Activated CD4-positive, alpha-beta T cell treated with anti-CD3 and anti-CD28 coated beads, Interleukin-2, amount 10 ng/mL, durations not matched to agents 7 days and 5 days (primary cell): ENCODE results near the gene UCK1. TPM values are rescaled to one million over a fixed set of nuclear protein-coding genes. Genes with fewer than 3 reads are reported as not detected.

ENCODE experiments used
- CTCF ChIA-PET: fragments of 350-600 bp; sonication (Branson Sonifier 250); formaldehyde crosslinking; loops from one replicate; lab custom pipeline; 2021; ENCODE audit warnings: antibody characterized with exemption; lab: Charles Lee
- POLR2A ChIA-PET: fragments of 350-600 bp; sonication (Branson Sonifier 250); formaldehyde crosslinking; loops from one replicate; lab custom pipeline; 2021; ENCODE audit warnings: antibody characterized with exemption; lab: Charles Lee
- DNase-seq: peaks from one replicate; pipeline ENCODE4 v3.0.0-alpha.2; 2020
- H3K27ac Mint-ChIP-seq: one replicate; pipeline ENCODE4 v1.8.0; 2021; ENCODE audit warnings: mild to moderate bottlenecking, moderate library complexity, mixed read lengths
- H3K27me3 Mint-ChIP-seq: one replicate; pipeline ENCODE4 v1.8.0; 2021; ENCODE audit warnings: mixed read lengths
- H3K36me3 Mint-ChIP-seq: one replicate; pipeline ENCODE4 v1.8.0; 2021; ENCODE audit warnings: low read depth, mixed read lengths
- H3K4me1 Mint-ChIP-seq: one replicate; pipeline ENCODE4 v1.8.0; 2021; ENCODE audit warnings: mixed read lengths
- H3K4me3 Mint-ChIP-seq: one replicate; pipeline ENCODE4 v1.8.0; 2021; ENCODE audit warnings: mild to moderate bottlenecking, moderate library complexity, mixed read lengths
- H3K9me3 Mint-ChIP-seq: one replicate; pipeline ENCODE4 v1.8.0; 2021; ENCODE audit warnings: mixed read lengths
- total RNA-seq, 2 experiments: library from RNA; stranded (reverse); gene quantifications; one replicate each; pipeline ENCODE4 v1.2.3, GENCODE V29; 2021

Gene UCK1
- total RNA-seq, 2 experiments from 2014 or later, result 35.9 to 39.5 TPM

DNA sequence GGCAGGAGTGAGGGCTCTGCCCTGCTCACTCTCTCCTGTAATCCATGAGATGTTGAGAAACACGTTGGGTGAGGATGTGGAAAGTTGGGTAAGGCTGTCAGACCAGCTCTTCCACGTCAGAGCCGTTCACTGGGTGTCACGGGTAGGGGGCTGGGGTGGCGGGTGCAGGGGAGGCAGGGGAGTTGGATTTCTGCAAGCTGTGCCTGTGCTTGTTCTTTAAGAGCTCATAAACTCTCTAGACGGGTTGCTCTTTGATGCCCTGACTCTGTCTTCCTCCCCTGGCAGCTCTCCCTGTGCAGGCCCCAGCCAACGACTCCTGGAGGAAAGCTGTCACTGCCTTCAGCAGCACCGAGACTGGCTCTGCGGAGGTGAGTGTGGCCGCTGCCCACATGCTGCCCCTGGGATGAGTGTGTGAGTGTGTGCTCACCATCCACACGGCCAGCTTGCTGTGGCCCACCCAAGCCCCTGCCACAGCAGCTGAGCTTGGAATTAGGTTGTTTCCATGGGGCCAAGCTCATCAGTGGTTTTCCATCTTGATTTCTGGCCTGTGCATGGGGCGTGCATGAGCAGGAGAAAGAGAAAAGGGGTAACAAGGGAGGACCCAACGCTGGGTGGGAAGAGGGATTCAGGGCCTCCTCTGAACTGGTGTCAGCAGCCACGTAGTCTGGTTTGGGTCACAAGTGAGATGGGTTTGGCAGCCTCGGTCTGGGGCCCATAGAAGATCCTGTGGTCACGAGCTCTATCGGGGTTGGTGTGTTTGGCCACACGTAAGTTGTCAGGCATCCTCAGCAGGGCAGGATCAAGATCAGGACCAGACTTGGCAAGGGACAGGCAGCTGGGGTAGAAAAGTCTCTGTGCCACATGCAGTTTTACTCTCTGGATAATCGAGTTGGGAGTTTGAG is 49.4 kb downstream of the UCK1 start:
- ChIA-PET POLR2A (no interaction called here), CTCF (interaction anchor here (0.6 to 1.6 kb wide), 6 partner anchors 19 to 758 kb away, joined by 3 to 6 read pairs (median 3); no protein-coding TSS in a partner anchor)
- Mint-ChIP-seq H3K27me3 (no peaks in the 10 kb centered on the region), H3K27ac (no peak overlapping the region), H3K9me3 (no peaks in the 10 kb centered on the region), H3K36me3 (peaks cover 63% of the 10 kb centered on the region), H3K4me3 (no peak overlapping the region), H3K4me1 (peaks cover 2% of the 10 kb centered on the region)
- DNase-seq, result no peak

DNA sequence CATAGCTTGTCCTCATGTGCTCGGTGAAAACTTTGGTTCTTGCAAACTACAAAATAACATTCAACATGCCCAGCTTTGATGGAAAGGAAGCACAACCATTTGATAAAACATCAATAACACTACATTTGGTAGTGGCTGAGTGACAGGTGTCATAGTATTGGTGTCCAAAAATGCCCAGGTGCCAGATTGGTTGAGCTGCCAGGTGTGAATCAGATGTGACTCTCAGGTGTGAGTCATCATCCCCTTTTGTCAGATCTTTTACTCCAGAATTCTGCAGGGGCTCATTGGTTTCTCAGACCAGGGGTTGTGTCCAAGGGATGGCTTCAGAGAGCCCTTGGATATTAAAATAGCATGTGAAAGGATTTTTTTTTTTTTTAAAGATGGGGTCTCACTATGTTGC is 50.8 kb downstream of the UCK1 start:
- DNase-seq, result no peak
- ChIA-PET CTCF (interaction anchor here (0.6 to 2.2 kb wide), 3 partner anchors 52 to 158 kb away, joined by 3 to 7 read pairs (median 3); no protein-coding TSS in a partner anchor), POLR2A (no interaction called here)
- Mint-ChIP-seq H3K27me3 (no peaks in the 10 kb centered on the region), H3K36me3 (peaks cover 65% of the 10 kb centered on the region), H3K4me1 (peaks cover 2% of the 10 kb centered on the region), H3K9me3 (no peaks in the 10 kb centered on the region), H3K4me3 (no peak overlapping the region), H3K27ac (peak overlapping the region; percentile 57)

- Mint-ChIP-seq H3K4me3 (no peak overlapping the region), H3K27ac (no peak overlapping the region), H3K9me3 (no peaks in the 10 kb centered on the region), H3K4me1 (peaks cover 3% of the 10 kb centered on the region), H3K36me3 (peaks cover 67% of the 10 kb centered on the region), H3K27me3 (no peaks in the 10 kb centered on the region)
- CTCF ChIA-PET, result interaction anchor here (2.2 kb wide), 1 partner anchor 129 kb away, joined by 7 read pairs; no protein-coding TSS in a partner anchor
- POLR2A ChIA-PET, result interaction anchor here (0.7 kb wide), 1 partner anchor 1264 kb away, joined by 4 read pairs; no protein-coding TSS in a partner anchor
- no peak for DNase-seq
Measured at GRCh38 chr9:131478911-131479310, 52.2 kb downstream of the UCK1 start.

DNA sequence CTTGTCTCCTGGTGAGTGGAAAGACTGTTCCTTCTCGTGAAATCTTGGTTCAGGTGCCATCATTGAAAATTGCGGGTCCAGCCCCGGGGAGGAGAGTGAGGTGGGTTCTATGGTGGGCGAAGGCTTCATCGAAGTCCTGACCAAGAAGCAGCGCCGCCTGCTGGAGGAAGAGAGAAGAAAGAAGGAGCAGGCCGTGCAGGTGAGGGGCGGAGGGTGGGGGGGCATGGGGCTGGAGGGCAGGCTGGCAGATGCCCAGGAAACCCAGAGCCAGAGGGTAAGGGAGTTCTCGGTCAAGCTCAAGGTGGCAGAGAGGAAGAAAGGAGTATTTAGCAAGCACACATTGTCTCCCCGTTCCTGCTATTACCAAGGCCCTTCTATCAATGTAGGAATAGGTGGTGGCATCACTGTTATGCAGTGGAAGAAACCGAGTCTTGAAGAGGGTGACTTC is 52.6 kb downstream of the UCK1 start:
- ChIA-PET POLR2A (interaction anchor here (0.7 kb wide), 1 partner anchor 1264 kb away, joined by 4 read pairs; no protein-coding TSS in a partner anchor), CTCF (interaction anchor here (2.2 kb wide), 1 partner anchor 128 kb away, joined by 7 read pairs; no protein-coding TSS in a partner anchor)
- peaks cover 68% of the 10 kb centered on the region for H3K36me3 Mint-ChIP-seq
- peak overlapping the region; percentile 57 for H3K27ac Mint-ChIP-seq
- peak; percentile 59 for DNase-seq
- H3K4me3 Mint-ChIP-seq, result no peak overlapping the region
- H3K27me3 Mint-ChIP-seq, result no peaks in the 10 kb centered on the region
- H3K9me3 Mint-ChIP-seq, result no peaks in the 10 kb centered on the region
- peaks cover 3% of the 10 kb centered on the region for H3K4me1 Mint-ChIP-seq

- no peak overlapping the region for H3K4me3 Mint-ChIP-seq
- no peak for DNase-seq
- H3K27me3 Mint-ChIP-seq, result no peaks in the 10 kb centered on the region
- CTCF ChIA-PET, result interaction anchor here (1.1 kb wide), 1 partner anchor 14 kb away, joined by 3 read pairs; no protein-coding TSS in a partner anchor
- no peaks in the 10 kb centered on the region for H3K9me3 Mint-ChIP-seq
- POLR2A ChIA-PET, result no interaction called here
- peaks cover 69% of the 10 kb centered on the region for H3K36me3 Mint-ChIP-seq
- H3K4me1 Mint-ChIP-seq, result peaks cover 3% of the 10 kb centered on the region
- H3K27ac Mint-ChIP-seq, result peak overlapping the region; percentile 57
Measured at GRCh38 chr9:131477816-131478419, 53.1 kb downstream of the UCK1 start.

GRCh38 chr9:131477367-131477766 is 53.7 kb downstream of the UCK1 start:
- POLR2A ChIA-PET, result no interaction called here
- CTCF ChIA-PET, result interaction anchor here (1.1 kb wide), 1 partner anchor 14 kb away, joined by 3 read pairs; no protein-coding TSS in a partner anchor
- H3K9me3 Mint-ChIP-seq, result no peaks in the 10 kb centered on the region
- H3K27me3 Mint-ChIP-seq, result no peaks in the 10 kb centered on the region
- no peak overlapping the region for H3K4me3 Mint-ChIP-seq
- peaks cover 5% of the 10 kb centered on the region for H3K4me1 Mint-ChIP-seq
- no peak for DNase-seq
- H3K27ac Mint-ChIP-seq, result no peak overlapping the region
- H3K36me3 Mint-ChIP-seq, result peaks cover 68% of the 10 kb centered on the region

DNA sequence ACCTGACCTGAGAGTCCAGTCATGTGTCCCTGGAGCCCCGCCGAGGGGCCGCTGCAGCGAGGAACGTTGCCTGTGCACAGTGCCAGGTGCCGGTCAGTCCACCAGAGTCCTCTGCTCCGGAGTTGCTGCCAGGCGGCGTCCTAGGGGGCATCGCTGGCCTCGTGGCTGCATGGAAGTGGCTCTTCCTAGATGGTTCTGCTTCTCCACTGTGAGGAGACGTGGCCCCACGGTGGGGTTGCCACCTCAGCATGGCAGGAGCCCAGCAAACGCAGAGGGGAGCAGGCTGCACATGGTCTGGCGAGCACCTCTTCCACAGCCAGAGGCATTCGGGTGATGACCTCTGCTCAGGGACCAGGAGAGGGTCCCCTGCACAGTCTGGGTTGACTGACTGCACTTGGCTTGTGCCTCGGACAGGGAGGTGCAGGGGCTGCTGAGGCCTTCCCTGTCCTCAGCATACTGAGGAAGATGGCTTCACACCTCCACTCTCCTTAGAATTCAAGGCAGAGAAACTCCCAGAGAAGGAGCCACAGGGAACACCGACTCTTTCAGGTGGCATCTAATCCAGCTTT is 54.2 kb downstream of the UCK1 start:
- no peak overlapping the region for H3K4me3 Mint-ChIP-seq
- no peak overlapping the region for H3K27ac Mint-ChIP-seq
- POLR2A ChIA-PET, result no interaction called here
- H3K36me3 Mint-ChIP-seq, result peaks cover 65% of the 10 kb centered on the region
- H3K9me3 Mint-ChIP-seq, result no peaks in the 10 kb centered on the region
- no peak for DNase-seq
- no peaks in the 10 kb centered on the region for H3K27me3 Mint-ChIP-seq
- CTCF ChIA-PET, result interaction anchor here (1.1 to 1.2 kb wide), 2 partner anchors 13 to 23 kb away, joined by 3 to 4 read pairs; no protein-coding TSS in a partner anchor
- peaks cover 5% of the 10 kb centered on the region for H3K4me1 Mint-ChIP-seq

- CTCF ChIA-PET, result interaction anchor here (0.6 to 1.2 kb wide), 2 partner anchors 24 to 123 kb away, joined by 3 to 4 read pairs; no protein-coding TSS in a partner anchor
- POLR2A ChIA-PET, result no interaction called here
- Mint-ChIP-seq H3K27ac (peak overlapping the region; percentile 36), H3K4me1 (peaks cover 5% of the 10 kb centered on the region), H3K9me3 (no peaks in the 10 kb centered on the region), H3K4me3 (no peak overlapping the region), H3K36me3 (peaks cover 64% of the 10 kb centered on the region), H3K27me3 (no peaks in the 10 kb centered on the region)
- DNase-seq, result no peak
Measured at GRCh38 chr9:131475956-131476776, 54.9 kb downstream of the UCK1 start.

GRCh38 chr9:131475111-131475955 is 55.7 kb downstream of the UCK1 start:
- peak overlapping the region; percentile 36 for H3K27ac Mint-ChIP-seq
- H3K27me3 Mint-ChIP-seq, result no peaks in the 10 kb centered on the region
- no peak for DNase-seq
- peaks cover 5% of the 10 kb centered on the region for H3K4me1 Mint-ChIP-seq
- H3K4me3 Mint-ChIP-seq, result no peak overlapping the region
- no peaks in the 10 kb centered on the region for H3K9me3 Mint-ChIP-seq
- H3K36me3 Mint-ChIP-seq, result peaks cover 70% of the 10 kb centered on the region
- POLR2A ChIA-PET, result no interaction called here
- CTCF ChIA-PET, result interaction anchor here (0.6 kb wide), 1 partner anchor 124 kb away, joined by 3 read pairs; no protein-coding TSS in a partner anchor

GRCh38 chr9:131474711-131475110 is 56.4 kb downstream of the UCK1 start:
- Mint-ChIP-seq H3K9me3 (no peaks in the 10 kb centered on the region), H3K27me3 (no peaks in the 10 kb centered on the region), H3K27ac (no peak overlapping the region), H3K4me1 (peaks cover 5% of the 10 kb centered on the region), H3K4me3 (no peak overlapping the region), H3K36me3 (peaks cover 71% of the 10 kb centered on the region)
- DNase-seq, result no peak
- POLR2A ChIA-PET, result no interaction called here
- CTCF ChIA-PET, result no interaction called here

DNA sequence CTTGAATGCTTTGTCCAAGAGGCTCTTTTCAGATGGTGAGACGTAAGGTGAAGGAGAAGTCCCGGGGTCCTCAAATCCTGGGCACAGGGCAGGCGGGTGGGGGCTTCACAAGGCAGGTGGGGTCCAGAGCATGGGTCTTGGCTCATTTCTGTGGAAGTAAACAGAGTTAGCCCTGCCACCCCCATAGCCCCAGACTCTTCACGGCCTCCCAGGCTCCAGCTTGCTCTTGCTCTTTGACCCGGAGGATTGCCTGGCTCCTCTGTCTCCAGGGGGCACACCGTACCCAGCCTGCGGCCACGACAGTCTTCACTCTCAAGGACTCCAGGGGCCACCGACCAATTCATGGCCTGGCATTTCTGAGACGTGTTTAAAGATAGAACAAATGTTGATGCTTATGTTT is 57.2 kb downstream of the UCK1 start:
- Mint-ChIP-seq H3K4me1 (peaks cover 5% of the 10 kb centered on the region), H3K9me3 (no peaks in the 10 kb centered on the region), H3K27me3 (no peaks in the 10 kb centered on the region), H3K4me3 (no peak overlapping the region), H3K36me3 (peaks cover 69% of the 10 kb centered on the region), H3K27ac (no peak overlapping the region)
- ChIA-PET POLR2A (no interaction called here), CTCF (interaction anchor here (0.7 to 0.8 kb wide), 2 partner anchors 17 to 76 kb away, joined by 3 read pairs; no protein-coding TSS in a partner anchor)
- no peak for DNase-seq
